ENCODE data around the gene KANK4. TPM values are rescaled to one million over a fixed set of nuclear protein-coding genes. Genes with fewer than 3 reads are reported as not detected.

Gene KANK4
- total RNA-seq, 6 experiments from 2014 or later, result not detected

DNA sequence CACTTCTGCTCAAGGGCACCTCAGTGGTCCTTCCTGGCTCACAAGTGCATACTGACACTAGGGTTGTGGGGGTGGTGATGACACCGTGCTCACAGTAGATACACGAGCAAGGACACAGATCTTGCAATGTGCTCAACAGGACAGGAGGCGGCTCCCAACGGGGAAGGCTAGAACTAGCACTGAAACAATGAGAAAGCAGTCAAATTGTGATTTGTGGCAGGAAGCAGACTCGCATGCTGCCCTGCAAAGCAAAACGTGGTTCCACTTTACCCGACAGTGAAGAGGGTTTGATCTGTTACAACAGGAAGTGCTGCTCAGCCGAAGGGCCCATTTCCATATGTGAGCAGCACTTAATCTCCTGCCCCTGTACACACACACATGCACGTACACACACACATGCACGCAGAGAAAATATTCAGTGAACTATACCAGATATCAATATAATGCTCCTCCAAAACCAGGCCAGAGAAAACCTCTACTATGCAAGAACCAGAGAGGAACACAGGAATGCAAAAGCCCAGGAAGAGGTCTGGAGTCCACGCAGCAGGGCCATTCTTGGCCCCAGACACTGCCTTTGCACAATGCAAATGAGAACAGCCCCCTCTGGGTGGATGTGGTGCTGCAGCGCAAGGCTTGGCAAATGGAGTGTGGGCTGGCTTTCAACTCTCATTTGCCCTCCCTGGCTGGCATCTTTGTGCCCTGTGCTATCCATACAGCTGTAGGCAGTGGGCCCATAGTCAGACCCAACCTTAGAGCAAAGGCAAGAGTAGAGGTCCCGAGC is 47.1 kb downstream of the KANK4 start:
- Mint-ChIP-seq H3K4me3 (no peak overlapping the region), H3K9me3 (peaks cover 7% of the 10 kb centered on the region), H3K4me1 (ENCODE audit: low read depth) (no peaks in the 10 kb centered on the region), H3K36me3 (ENCODE audit: low read depth) (no peaks in the 10 kb centered on the region; the same call in 1 of the 2 replicates), H3K27me3 (ENCODE audit: insufficient read depth) (peaks cover 2% of the 10 kb centered on the region), H3K27ac (no peak overlapping the region)
- TF ChIP-seq, protein P1, sequence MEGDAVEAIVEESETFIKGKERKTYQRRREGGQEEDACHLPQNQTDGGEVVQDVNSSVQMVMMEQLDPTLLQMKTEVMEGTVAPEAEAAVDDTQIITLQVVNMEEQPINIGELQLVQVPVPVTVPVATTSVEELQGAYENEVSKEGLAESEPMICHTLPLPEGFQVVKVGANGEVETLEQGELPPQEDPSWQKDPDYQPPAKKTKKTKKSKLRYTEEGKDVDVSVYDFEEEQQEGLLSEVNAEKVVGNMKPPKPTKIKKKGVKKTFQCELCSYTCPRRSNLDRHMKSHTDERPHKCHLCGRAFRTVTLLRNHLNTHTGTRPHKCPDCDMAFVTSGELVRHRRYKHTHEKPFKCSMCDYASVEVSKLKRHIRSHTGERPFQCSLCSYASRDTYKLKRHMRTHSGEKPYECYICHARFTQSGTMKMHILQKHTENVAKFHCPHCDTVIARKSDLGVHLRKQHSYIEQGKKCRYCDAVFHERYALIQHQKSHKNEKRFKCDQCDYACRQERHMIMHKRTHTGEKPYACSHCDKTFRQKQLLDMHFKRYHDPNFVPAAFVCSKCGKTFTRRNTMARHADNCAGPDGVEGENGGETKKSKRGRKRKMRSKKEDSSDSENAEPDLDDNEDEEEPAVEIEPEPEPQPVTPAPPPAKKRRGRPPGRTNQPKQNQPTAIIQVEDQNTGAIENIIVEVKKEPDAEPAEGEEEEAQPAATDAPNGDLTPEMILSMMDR (IDR thresholded peaks at IDR 0.05), result no peak
- DNase-seq, result peak; percentile 8

DNA sequence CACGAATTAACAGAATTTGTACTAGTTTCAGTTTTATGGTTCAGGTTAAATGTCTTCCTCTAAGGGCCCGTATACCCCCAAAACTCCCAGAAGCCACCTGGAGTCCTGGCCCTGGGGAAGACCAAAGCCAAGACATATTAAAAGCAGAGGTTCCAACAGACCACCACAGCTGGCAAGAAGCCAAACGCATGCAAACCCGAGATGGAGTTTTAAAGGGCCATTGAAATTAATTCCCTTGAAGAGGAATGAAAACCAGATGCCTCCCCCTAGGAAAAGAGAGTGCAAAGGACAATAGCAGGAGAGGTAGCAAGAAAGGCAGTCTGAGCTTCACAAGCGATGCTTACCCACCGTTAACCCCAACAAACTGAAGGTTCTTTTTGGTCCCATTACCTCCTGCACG is 48.1 kb downstream of the KANK4 start:
- H3K27me3 Mint-ChIP-seq (ENCODE audit: insufficient read depth), result peaks cover 2% of the 10 kb centered on the region
- TF ChIP-seq, protein P1 (IDR thresholded peaks at IDR 0.05), result no peak
- no peak overlapping the region for H3K27ac Mint-ChIP-seq
- peaks cover 10% of the 10 kb centered on the region for H3K9me3 Mint-ChIP-seq
- no peaks in the 10 kb centered on the region for H3K36me3 Mint-ChIP-seq (ENCODE audit: low read depth)
- DNase-seq, result no peak
- no peaks in the 10 kb centered on the region for H3K4me1 Mint-ChIP-seq (ENCODE audit: low read depth)
- H3K4me3 Mint-ChIP-seq, result no peak overlapping the region

DNA sequence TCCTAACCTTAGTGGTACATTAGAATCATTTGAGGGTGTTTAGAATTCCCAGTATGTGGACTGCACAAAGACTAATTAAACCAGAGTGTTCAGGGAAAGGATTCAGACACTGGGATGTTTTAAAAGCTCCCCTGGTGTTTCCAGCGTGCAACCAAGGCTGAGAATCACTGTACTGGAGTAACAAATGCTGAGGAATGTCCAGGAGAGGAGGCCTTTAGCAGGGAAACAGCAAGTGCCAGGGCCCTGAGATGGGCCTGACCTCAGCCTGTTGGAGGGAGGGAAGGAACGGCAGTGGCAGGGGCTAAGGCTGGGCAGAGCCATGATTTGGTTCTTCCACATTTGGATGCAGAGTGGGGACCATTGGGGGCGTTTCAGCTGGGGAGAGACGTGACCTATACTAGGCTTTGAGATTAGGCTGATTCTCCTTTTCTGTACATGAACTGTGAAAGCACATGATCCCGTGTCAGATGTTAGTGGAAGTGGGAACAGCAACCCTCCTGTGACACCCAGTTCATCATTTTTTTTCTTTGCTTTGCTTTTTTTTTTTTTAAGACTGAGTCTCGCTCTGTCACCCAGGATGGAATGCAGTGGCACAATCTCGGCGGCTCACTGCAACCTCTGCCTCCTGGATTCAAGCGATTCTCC is 49.3 kb downstream of the KANK4 start:
- peaks cover 2% of the 10 kb centered on the region for H3K27me3 Mint-ChIP-seq (ENCODE audit: insufficient read depth)
- TF ChIP-seq, protein P1 (IDR thresholded peaks at IDR 0.05), result no peak
- no peaks in the 10 kb centered on the region for H3K4me1 Mint-ChIP-seq (ENCODE audit: low read depth)

DNA sequence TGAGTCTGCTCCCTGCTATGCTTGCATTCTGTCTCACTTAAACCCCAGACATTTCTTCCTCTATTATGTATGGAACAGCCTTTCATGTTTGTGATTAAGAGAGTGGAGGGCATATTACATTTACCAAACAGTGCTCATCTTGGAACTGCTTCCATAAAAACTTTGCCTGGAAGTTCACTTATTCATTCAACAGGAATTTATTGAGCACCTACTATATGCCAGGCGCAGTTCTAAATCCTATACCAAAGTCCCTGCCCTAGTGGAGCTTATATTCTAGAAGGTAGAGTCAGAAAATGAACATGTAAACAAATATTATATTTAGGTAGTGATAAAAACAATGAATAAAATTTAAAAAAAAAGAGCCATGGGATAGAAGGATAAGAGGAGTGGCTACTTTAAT is 49.8 kb downstream of the KANK4 start:
- H3K27ac Mint-ChIP-seq, result no peak overlapping the region
- H3K4me3 Mint-ChIP-seq, result no peak overlapping the region
- H3K4me1 Mint-ChIP-seq (ENCODE audit: low read depth), result no peaks in the 10 kb centered on the region
- no peak for DNase-seq
- no peaks in the 10 kb centered on the region for H3K36me3 Mint-ChIP-seq (ENCODE audit: low read depth)
- H3K9me3 Mint-ChIP-seq, result peaks cover 10% of the 10 kb centered on the region
- peaks cover 2% of the 10 kb centered on the region for H3K27me3 Mint-ChIP-seq (ENCODE audit: insufficient read depth)
- TF ChIP-seq, protein P1 (IDR thresholded peaks at IDR 0.05), result no peak

More for the DNA sequence above, 49.3 kb downstream of the KANK4 start:
- DNase-seq, result no peak
- Mint-ChIP-seq H3K4me3 (no peak overlapping the region), H3K9me3 (peaks cover 10% of the 10 kb centered on the region), H3K36me3 (ENCODE audit: low read depth) (no peaks in the 10 kb centered on the region), H3K27ac (no peak overlapping the region)

DNA sequence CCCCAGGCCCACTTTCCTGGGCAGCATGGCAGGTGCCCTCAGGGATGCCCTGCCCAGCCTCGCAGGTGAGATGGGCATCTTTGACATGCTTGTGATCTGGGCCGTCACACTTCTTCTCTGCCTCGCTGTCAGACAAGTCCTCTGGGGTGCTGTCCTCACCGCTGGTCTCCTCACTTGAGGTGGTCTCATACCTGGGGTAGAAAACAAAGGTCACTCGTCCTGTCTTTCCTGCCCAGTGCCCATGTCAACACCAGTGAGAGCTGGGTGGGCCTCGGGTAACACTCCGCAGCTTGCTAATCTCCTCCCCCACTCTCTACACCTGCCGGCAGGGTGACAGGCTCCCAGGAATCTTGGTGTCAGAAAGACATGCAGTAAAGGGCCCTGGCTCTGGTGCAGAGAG is 50.9 kb downstream of the KANK4 start:
- Mint-ChIP-seq H3K9me3 (peaks cover 3% of the 10 kb centered on the region; the same call in 1 of the 2 replicates), H3K27me3 (ENCODE audit: insufficient read depth) (no peaks in the 10 kb centered on the region; the same call in none of the 2 replicates), H3K4me3 (no peak overlapping the region), H3K4me1 (ENCODE audit: low read depth) (no peaks in the 10 kb centered on the region), H3K36me3 (ENCODE audit: low read depth) (no peaks in the 10 kb centered on the region), H3K27ac (no peak overlapping the region)
- no peak for DNase-seq
- TF ChIP-seq, protein P1 (IDR thresholded peaks at IDR 0.05), result no peak
